ENCODE results near the gene MRGPRF. TPM values are rescaled to one million over a fixed set of nuclear protein-coding genes. Genes with fewer than 3 reads are reported as not detected.

MRGPRF gene
- total and polyA plus RNA-seq, 2 of the 8 experiments (the other 6 are each of a cell fraction or from before 2014, with no cell fraction given) = 7.5 to 11.0 TPM

- no peak overlapping the region for H4K5ac ChIP-seq (ENCODE audit: insufficient read length, low read depth, low read length)
- no peaks in the 10 kb centered on the region for H3K79me1 ChIP-seq (ENCODE audit: low read depth, low read length)
- no peak overlapping the region for H3K18ac ChIP-seq (ENCODE audit: extremely low read depth, low read length)
- no peak overlapping the region for H2BK20ac ChIP-seq (ENCODE audit: low read length)
- no peak overlapping the region for H2BK12ac ChIP-seq (ENCODE audit: low read depth, low read length)
- POLR2A ChIA-PET (ENCODE audit: partially characterized antibody) = interaction anchor here (0.7 to 1.7 kb wide), 2 partner anchors 13 to 102 kb away, joined by 3 to 4 read pairs; no protein-coding TSS in a partner anchor
- no peaks in the 10 kb centered on the region for H3K79me2 ChIP-seq (ENCODE audit: control insufficient read depth in 1 of 2, insufficient read depth in 2 of 2, low read length in 2 of 2)
- H3K56ac ChIP-seq (replicated peaks; ENCODE audit: insufficient read length, low read depth, low read length) = no peak overlapping the region
- H2AFZ ChIP-seq (ENCODE audit: low read length) = no peak overlapping the region
- no peak overlapping the region for H2AK5ac ChIP-seq (ENCODE audit: low read depth, low read length)
- CTCF ChIA-PET (ENCODE audit: partially characterized antibody) = interaction anchor here (1.0 to 1.2 kb wide), 3 partner anchors 10 to 40 kb away, joined by 3 read pairs; no protein-coding TSS in a partner anchor
- no peaks in the 10 kb centered on the region for H4K20me1 ChIP-seq (replicated peaks in 1 of 2; ENCODE audit: control insufficient read depth in 1 of 2, insufficient read depth in 2 of 2, low read length in 2 of 2)
- no peak overlapping the region for H4K91ac ChIP-seq (replicated peaks; ENCODE audit: insufficient read length, low read length)
- H3K4me2 ChIP-seq (ENCODE audit: insufficient read depth in 1 of 2, low read depth in 2 of 2, low read length in 2 of 2) = no peak overlapping the region
- H3K27ac ChIP-seq (ENCODE audit: low read depth, low read length) = no peak overlapping the region
- H2BK120ac ChIP-seq (replicated peaks; ENCODE audit: low read depth, low read length) = no peak overlapping the region
- no peaks in the 10 kb centered on the region for H3K27me3 ChIP-seq (replicated peaks in 1 of 4; ENCODE audit: control insufficient read depth in 3 of 4, extremely low read depth in 1 of 4, insufficient read depth in 3 of 4, low read length in 3 of 4)
- FAIRE-seq = no peak
- no peak overlapping the region for H3K9ac ChIP-seq (replicated peaks in 1 of 4; ENCODE audit: extremely low read depth in 1 of 4, low read depth in 3 of 4, low read length in 3 of 4)
- DNase-seq (ENCODE audit: low read depth in 1 of 2, low spot score in 2 of 2) = no peak
- H2BK15ac ChIP-seq (ENCODE audit: low read length) = no peak overlapping the region
- no peak overlapping the region for H3K4me3 ChIP-seq (ENCODE audit: extremely low read depth in 1 of 4, insufficient read depth in 2 of 4, low read depth in 3 of 4, low read length in 4 of 4)
- no peak overlapping the region for H3K23ac ChIP-seq (ENCODE audit: insufficient read length)
- H3K4ac ChIP-seq (replicated peaks; ENCODE audit: insufficient read length, low read depth, low read length) = no peak overlapping the region
- H4K8ac ChIP-seq (ENCODE audit: extremely low read depth, insufficient read depth, low read length) = no peak overlapping the region
- H2BK5ac ChIP-seq (ENCODE audit: low read depth, low read length) = no peak overlapping the region
- peaks cover 0 to 2% (median 1%) of the 10 kb centered on the region in 4 experiments; a peak in 2 of 7 replicates for H3K4me1 ChIP-seq (replicated peaks in 1 of 4; ENCODE audit: control insufficient read depth in 3 of 4, insufficient read depth in 4 of 4, low read length in 3 of 4)
- no peaks in the 10 kb centered on the region for H3K23me2 ChIP-seq (ENCODE audit: low read depth, low read length)
- H3K9me3 ChIP-seq (ENCODE audit: insufficient read depth in 2 of 2, low read depth in 1 of 2, low read length in 1 of 2) = no peaks in the 10 kb centered on the region
- no peaks in the 10 kb centered on the region for H3K36me3 ChIP-seq (ENCODE audit: control insufficient read depth in 2 of 4, insufficient read depth in 4 of 4, low read length in 3 of 4)
- H3K14ac ChIP-seq (ENCODE audit: insufficient read length) = no peak overlapping the region
- TF ChIP-seq GTF2F1 (IDR thresholded peaks at IDR 0.05; ENCODE audit: borderline replicate concordance, low read depth, low read length) (no peak), FOSL1 (IDR thresholded peaks at IDR 0.05; ENCODE audit: insufficient read depth, low read depth, low read length) (no peak), SRF (IDR thresholded peaks at IDR 0.05; ENCODE audit: low read depth, low read length) (no peak), EGR1 (IDR thresholded peaks at IDR 0.05; ENCODE audit: borderline replicate concordance, low read depth, low read length) (no peak), NRF1 (IDR thresholded peaks at IDR 0.05; ENCODE audit: low read depth, low read length) (no peak), SAP30 (IDR thresholded peaks at IDR 0.05; ENCODE audit: insufficient read depth, insufficient replicate concordance, low read length) (no peak), HDAC2 (IDR thresholded peaks at IDR 0.05; ENCODE audit: borderline replicate concordance in 1 of 2, low read depth in 2 of 2, low read length in 2 of 2) (no peak), KDM4A (IDR thresholded peaks at IDR 0.05; ENCODE audit: low read depth, low read length, severe bottlenecking) (no peak), EP300 (IDR thresholded peaks at IDR 0.05; ENCODE audit: borderline replicate concordance in 1 of 2, low read depth in 2 of 2, low read length in 2 of 2) (no peak), ATF3 (IDR thresholded peaks at IDR 0.05; ENCODE audit: insufficient read depth, low read depth, low read length) (no peak), CBX5 (IDR thresholded peaks at IDR 0.05; ENCODE audit: low read depth, low read length) (no peak)
Measured at GRCh38 chr11:68997995-68998348, 15.1 kb downstream of the MRGPRF start.

Measured in H1 (cell line).